Ovary (tissue), 9 donors: ENCODE data around the gene WDR59. TPM values are rescaled to one million over a fixed set of nuclear protein-coding genes. Genes with fewer than 3 reads are reported as not detected.

Experiments
- DNase-seq, 5 donors: peaks; one replicate each; pipeline ENCODE4 v3.0.0-alpha.2; 2019 to 2020
- H3K27ac ChIP-seq, 2 donors: fragments of 200-600 bp; one replicate each; pipeline versions ENCODE4 v1.5.1 to v1.8.0; 2019 to 2022
- H3K27me3 ChIP-seq: fragments of 200-600 bp; one replicate; pipeline ENCODE4 v1.8.0; 2022
- H3K36me3 ChIP-seq: fragments of 200-600 bp; sonication (generic); one replicate; pipeline ENCODE4 v1.5.1; 2019
- H3K4me1 ChIP-seq: one replicate; pipeline ENCODE4 v1.8.1; 2013; ENCODE audit warnings: mild to moderate bottlenecking, moderate library complexity; ENCODE audit not compliant: insufficient read depth
- H3K4me3 ChIP-seq: fragments of 200-600 bp; sonication (generic); one replicate; pipeline ENCODE4 v1.5.1; 2017
- H3K9me3 ChIP-seq, 2 donors: fragments of 200-600 bp in 1 of 2; sonication (generic) in 1 of 2; one replicate each; pipeline versions ENCODE4 v1.5.1 to v1.8.1; 2013 to 2019; ENCODE audit warnings: mild to moderate bottlenecking in 1 of 2, moderate library complexity in 1 of 2
- EP300 ChIP-seq: sonication (generic); formaldehyde crosslinking; IDR thresholded peaks from one replicate; pipeline ENCODE4 v1.6.1; 2017; ENCODE audit warnings: antibody characterized with exemption
- POLR2A ChIP-seq: fragments of 450-650 bp; IDR thresholded peaks from one replicate; pipeline ENCODE4 v1.6.1; 2017; ENCODE audit warnings: antibody characterized with exemption, mild to moderate bottlenecking, moderate library complexity
- WGBS, 3 donors: extraction: QIAGEN DNeasy Blood & Tissue Kit in 1 of 3; methylation state at CpG; one replicate each; pipeline versions ENCODE4 v1.1.5 to v1.1.7; 2013 to 2017; 5-methylcytosine and 5-hydroxymethylcytosine counted together
- intact Hi-C, 4 donors: fragments of 100-400 bp; cut with DNase I; formaldehyde crosslinking; loops; one replicate each; pipeline versions ENCODE4 v1.11.0 to v1.15.1; 2022 to 2023
- polyA plus RNA-seq, 2 donors: library from polyadenylated mRNA; stranded (reverse); fragments of 200-250 nt in 1 of 2; fragments of 350-450 nt in 1 of 2; fragmentation: Illumina TruSeq in 1 of 2; extraction: RNeasy Lipid Tissue Mini Kit (QIAGEN cat#74804) in 1 of 2; gene quantifications; one replicate each; pipeline ENCODE4 v1.2.3, GENCODE V29; 2013 to 2014
- total RNA-seq, 7 donors: library from RNA; depleted of rRNA in 2 of 7; stranded (reverse); fragments of >200 nt in 2 of 7; fragmentation: NEBNext Ultra II Directional in 3 of 7; extraction: Animal tissue kit (Norgen Biotek cat#: 25700) in 3 of 7; gene quantifications; one replicate each; pipeline versions ENCODE4 v1.1.0 to v1.2.4, GENCODE V29; 2016 to 2023
- TF ChIP-seq, protein P1 (sequence below), 3 donors: fragments of 450-650 bp in 2 of 3; fragments of 200-600 bp in 1 of 3; IDR thresholded peaks; one replicate each; pipeline versions ENCODE4 v1.5.1 to v1.8.0; 2016 to 2022; ENCODE audit warnings: antibody characterized with exemption in 3 of 3, mild to moderate bottlenecking in 1 of 3
- donor health status: DM: no; HTN: no; CAD: no; lungs with moderate emphysema.
- donor health status: DM: no; HTN: no; CAD: no.
- donor health status: Bipolar disorder and iron deficiency.
- donor health status: DM: yes; HTN: yes; CAD: no.
- donor health status: DM: no; HTN: no; CAD: no.
- donor health status: DM: yes; HTN: yes; CAD: no.

Gene WDR59
- total and polyA plus RNA-seq, 9 donors: 23.6 to 82.3 (median 59.3) TPM

DNA sequence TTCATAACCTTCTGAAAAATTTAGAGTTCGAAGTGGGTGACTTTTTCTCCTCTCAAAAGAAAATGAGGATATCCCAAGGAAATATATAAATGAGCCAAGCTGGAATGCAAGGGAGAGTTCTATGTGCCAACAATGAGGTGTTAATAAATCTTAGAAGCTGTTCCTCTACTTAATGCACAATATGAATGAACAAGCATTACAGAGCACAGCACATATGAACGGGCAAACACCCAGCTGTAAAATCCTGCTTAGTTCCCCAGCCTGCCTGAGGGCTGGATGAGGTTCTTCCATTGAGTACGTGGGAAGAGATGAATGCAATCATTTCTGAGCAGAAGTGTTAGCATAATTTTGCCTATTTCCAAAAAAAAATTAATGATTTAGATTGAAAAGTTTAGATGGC lies 58.1 kb downstream of the WDR59 start:
- intact Hi-C loops: no loop called here
- no peaks in the 10 kb centered on the region for H3K27me3 ChIP-seq
- DNase-seq: no peak
- TF ChIP-seq EP300 (no peak), POLR2A (no peak)
- TF ChIP-seq, protein P1, sequence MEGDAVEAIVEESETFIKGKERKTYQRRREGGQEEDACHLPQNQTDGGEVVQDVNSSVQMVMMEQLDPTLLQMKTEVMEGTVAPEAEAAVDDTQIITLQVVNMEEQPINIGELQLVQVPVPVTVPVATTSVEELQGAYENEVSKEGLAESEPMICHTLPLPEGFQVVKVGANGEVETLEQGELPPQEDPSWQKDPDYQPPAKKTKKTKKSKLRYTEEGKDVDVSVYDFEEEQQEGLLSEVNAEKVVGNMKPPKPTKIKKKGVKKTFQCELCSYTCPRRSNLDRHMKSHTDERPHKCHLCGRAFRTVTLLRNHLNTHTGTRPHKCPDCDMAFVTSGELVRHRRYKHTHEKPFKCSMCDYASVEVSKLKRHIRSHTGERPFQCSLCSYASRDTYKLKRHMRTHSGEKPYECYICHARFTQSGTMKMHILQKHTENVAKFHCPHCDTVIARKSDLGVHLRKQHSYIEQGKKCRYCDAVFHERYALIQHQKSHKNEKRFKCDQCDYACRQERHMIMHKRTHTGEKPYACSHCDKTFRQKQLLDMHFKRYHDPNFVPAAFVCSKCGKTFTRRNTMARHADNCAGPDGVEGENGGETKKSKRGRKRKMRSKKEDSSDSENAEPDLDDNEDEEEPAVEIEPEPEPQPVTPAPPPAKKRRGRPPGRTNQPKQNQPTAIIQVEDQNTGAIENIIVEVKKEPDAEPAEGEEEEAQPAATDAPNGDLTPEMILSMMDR (IDR thresholded peaks at IDR 0.05): no peak
- no peaks in the 10 kb centered on the region for H3K36me3 ChIP-seq
- no peak overlapping the region for H3K4me3 ChIP-seq
- H3K4me1 ChIP-seq: no peaks in the 10 kb centered on the region
- no peak overlapping the region for H3K27ac ChIP-seq
- H3K9me3 ChIP-seq: no peaks in the 10 kb centered on the region
- 66 to 87% (median 82%) methylated on average over 3 of the region's 3 CpGs for WGBS, 3 donors

DNA sequence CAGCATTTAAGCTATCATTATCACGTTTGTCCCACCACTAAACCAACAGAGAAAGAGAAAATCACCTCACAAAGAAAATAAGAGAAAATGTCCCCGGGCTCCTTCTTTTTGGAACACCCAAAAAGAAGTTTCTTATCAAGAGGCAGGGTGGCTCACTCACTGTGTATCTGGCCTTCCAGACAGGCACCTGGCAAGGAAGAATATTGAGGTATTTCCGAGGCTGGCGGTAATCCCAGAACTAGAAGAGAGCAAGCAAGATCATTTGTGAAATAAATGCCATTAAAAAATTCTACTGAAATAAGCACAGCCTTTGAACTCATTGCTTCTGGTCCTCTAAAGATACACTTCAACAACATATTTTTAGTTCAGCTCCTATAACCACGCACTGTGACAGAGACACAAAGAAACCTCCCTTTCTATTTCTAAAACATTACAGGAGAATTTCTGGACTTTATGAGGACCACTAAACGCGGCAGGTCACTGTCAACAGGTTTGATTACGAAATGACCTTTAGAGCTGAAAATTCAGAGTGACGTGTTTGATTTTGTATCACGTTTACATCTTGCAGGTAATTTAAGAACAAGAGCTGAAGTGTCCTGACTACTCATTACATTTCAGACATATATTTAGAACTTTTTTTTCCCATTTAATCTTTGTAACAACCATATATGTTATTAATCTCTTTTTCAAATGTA lies 61.0 kb downstream of the WDR59 start:
- Histone ChIP-seq H3K27me3 (no peaks in the 10 kb centered on the region), H3K4me3 (no peak overlapping the region), H3K27ac (no peak overlapping the region), H3K9me3 (no peaks in the 10 kb centered on the region), H3K36me3 (no peaks in the 10 kb centered on the region), H3K4me1 (no peaks in the 10 kb centered on the region)
- TF ChIP-seq, protein P1 (IDR thresholded peaks at IDR 0.05): no peak
- TF ChIP-seq EP300: no peak
- no peak for TF ChIP-seq POLR2A
- WGBS, 3 donors: 52 to 63% (median 61%) methylated on average over 10 of the region's 10 CpGs
- intact Hi-C loops: no loop called here
- no peak for DNase-seq

DNA sequence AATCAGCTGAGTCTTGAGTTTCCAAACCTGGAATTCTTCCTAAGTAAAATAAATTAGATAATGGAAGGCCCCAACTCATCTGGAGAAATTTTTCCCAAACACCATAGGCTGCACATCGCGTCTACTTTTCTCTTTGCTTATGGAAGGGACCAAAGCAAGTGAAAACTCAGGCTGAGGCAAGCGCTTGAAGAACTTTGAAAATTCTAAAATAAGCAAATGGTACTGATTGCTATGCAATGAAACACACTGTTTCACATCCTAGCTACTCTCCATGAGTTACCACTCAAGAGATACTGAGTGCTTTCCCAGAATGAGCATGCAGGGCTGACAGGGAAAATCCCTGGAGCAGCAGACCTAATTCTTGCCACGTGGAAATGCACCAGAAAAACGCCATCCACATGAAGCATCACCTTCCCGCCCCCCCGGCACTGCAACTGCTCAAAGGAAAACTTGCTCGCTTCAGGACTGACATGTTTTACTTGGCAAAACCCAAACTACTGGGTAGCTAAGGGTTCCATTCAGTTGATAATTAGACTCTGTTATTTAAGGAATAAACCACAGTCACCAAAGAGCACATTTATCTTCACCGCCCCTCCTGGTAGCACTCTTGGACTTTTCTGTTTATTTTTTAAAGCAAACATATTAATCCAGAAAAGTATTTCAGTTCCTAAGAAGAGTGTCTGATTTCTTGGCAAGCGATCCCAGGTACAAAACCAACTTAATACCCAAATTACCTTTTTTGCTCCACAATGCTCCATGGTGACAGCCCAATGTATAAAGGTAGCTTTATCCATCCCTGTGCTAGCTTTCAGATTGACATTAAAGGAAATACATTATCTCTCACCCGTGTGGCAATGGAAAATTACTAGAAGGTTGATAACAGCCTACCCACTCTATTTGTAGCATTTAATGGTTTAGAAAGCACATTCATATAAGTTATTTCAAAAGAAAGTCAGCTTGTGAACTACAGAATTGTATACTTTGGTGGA lies 62.5 kb downstream of the WDR59 start:
- intact Hi-C loops: no loop called here
- TF ChIP-seq, protein P1 (IDR thresholded peaks at IDR 0.05): no peak
- TF ChIP-seq POLR2A (no peak), EP300 (no peak)
- H3K9me3 ChIP-seq: no peaks in the 10 kb centered on the region
- no peak overlapping the region for H3K27ac ChIP-seq
- no peak for DNase-seq
- no peaks in the 10 kb centered on the region for H3K27me3 ChIP-seq
- no peak overlapping the region for H3K4me3 ChIP-seq
- no peaks in the 10 kb centered on the region for H3K4me1 ChIP-seq
- no peaks in the 10 kb centered on the region for H3K36me3 ChIP-seq
- WGBS, 3 donors: 66 to 83% (median 72%) methylated on average over 11 of the region's 11 CpGs

DNA sequence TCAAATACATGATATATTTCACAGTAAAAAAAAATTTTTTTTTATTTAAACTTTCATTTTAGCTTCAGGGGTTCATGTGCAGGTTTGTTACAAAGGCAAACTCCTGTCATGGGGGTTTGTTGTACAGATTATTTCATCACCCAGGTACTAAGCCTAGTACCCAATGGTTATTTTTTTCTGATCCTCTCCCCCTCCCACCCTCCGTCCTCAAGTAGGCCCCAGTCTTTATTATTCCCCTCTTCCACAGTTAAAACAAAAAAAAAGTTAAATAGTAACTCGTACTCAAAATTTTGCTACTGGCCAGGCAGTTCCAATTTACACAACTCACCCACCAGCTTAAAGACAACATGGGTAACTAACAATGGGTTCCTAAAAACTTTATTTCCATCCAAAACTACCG lies 63.9 kb downstream of the WDR59 start:
- Histone ChIP-seq H3K27ac (no peak overlapping the region), H3K4me1 (no peaks in the 10 kb centered on the region), H3K9me3 (no peaks in the 10 kb centered on the region), H3K4me3 (no peak overlapping the region), H3K27me3 (no peaks in the 10 kb centered on the region), H3K36me3 (no peaks in the 10 kb centered on the region)
- intact Hi-C loops: no loop called here
- TF ChIP-seq, protein P1 (IDR thresholded peaks at IDR 0.05): no peak
- TF ChIP-seq POLR2A: no peak
- TF ChIP-seq EP300: no peak
- no peak for DNase-seq
- WGBS, 3 donors: 88 to 95% (median 91%) methylated on average over 3 of the region's 3 CpGs
